Daoy (cell line): Measurements from ENCODE around the gene SND1. TPM values are rescaled to one million over a fixed set of nuclear protein-coding genes. Genes with fewer than 3 reads are reported as not detected.
"Not testable (repeated sequence)": the region's sequence is repeated elsewhere in the genome, so short reads cannot be mapped to it uniquely, and the experiment has no call there.

Source experiments
- DNase-seq: peaks from one replicate; pipeline ENCODE4 v3.0.0-alpha.2; 2015; ENCODE audit warnings: low read depth
- total RNA-seq: library from RNA; depleted of rRNA; stranded (reverse); fragments of >200 nt; shearing (Covaris generic); gene quantifications from 2 replicates; pipeline ENCODE4 v1.2.3, GENCODE V29; 2014

The SND1 gene
- total RNA-seq, 1 experiment from 2014 or later, result 229 TPM

DNA sequence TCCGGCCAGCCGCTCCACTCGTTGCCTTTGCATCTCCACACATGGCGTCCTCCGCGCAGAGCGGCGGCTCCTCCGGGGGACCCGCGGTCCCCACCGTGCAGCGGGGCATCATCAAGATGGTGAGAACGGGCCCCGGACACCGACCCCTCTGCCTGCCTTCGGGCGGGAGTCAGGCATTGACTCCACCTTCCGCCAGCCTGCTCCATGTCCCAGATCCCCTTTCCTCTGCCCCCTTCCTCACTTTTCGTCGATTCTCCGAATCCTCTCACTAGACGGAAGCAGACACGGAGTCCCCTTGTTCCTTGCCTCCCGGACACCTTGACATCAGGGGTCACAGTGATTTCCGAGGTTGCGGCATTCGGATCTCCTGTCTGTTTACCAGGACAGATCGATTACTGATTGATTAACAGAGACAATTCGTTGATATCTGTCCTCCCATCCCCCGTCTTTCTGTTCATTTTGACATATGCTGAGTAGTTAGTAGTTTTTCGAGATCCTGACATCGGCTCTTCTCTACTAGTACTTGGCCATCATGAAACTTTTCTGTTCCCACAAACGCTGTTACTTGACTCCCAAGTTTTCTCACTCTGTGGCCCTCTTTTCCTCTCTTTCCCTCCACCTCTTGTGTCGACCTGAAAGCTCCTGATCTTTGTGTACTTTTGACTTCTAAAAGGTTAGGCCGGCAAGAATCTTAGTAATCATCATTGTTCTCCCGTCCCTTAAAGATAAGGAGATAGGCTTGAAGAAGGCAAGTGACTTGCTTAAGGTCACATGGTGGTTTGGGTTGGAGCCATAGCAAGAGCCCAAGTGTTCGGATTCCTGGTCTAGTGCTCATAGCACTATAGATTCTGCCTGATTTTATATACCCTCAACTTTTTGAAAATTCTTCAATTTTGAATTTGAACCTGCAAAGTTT, 597 bp downstream of the SND1 start:
- peak; percentile 30 for DNase-seq

DNA sequence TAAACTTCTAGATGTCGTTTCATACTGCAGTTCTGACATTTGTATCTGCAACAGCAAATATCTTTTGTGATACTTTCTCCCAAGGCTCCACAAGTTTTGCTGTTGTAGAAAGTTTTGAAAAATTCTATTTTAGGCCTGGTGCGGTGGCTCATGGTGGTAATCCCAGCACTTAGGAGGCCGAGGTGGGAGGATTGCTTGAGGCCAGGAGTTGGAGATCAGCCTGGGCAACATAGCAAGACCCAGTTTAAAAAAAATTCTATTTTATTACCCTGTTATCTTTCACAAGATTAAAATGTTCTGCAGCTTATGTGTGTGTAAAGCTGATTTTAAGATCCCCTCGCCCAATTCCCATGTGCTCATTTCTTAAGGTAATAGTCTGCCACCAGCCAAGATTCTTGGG, 1.4 kb downstream of the SND1 start:
- DNase-seq, result no peak

DNA sequence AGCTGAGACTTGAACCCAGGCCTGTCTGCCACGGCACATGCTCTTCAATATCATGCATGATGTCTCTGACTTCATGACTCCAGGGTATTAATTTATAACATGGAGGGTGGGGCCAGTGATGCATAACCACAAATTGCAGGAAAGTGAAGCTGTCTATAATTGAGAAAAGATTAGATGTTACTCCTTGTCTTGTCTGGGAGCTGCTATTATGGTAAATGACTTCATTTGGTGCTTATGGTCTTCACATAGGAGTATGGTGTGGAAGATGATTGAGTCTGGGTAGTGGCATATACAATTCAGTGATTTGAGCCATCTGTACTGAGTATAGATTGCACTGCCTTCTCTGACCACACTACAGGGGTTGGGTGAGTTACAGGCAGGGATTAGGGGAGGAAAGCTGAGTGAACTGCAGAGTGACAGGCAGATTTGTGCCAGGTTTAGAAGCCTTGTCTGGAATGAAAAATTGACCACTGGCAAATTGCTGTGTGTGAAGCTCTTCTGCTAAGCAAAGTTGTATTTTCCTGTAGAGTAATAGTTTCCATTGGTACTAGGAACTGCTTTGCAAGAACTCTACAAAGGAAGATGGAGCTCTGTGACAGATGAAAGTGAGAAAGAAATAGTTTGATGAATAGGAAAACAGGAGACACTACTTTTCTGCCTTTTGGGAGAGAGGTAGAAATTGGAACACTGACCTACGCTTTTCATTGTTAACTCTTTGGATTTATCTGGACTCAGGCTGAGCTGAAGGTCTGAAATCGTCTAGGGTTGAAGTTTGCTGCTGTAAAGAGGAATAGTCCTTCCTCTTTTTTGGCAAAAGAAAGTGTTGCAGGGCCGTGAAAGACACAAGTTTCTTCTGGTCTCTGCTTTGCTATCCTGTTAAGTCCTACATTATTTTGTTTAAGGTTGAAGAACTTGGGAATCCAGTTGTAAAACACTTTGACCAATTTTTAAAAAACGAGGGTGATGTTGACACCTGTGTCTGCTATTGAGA, 2.7 kb downstream of the SND1 start:
- no peak for DNase-seq

DNA sequence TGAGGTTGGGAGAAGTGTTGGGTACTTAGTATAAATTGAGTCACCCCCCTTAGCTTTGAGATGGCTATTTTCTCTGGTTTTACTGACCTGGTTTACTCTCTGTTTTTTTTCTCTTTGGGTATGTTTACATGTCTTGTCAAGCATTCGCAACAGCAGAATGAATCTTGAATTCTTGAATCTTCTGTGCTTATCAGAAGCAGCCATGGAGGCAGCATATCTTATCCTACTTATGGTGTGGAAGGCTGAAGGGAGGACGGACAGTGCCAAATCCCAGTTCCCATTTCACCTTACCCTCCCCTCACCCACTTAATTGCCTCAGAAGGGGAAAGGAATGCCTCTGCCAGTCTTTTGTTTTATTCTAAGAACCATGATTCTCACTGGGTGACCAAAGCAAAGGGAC, 3.7 kb downstream of the SND1 start:
- no peak for DNase-seq

DNA sequence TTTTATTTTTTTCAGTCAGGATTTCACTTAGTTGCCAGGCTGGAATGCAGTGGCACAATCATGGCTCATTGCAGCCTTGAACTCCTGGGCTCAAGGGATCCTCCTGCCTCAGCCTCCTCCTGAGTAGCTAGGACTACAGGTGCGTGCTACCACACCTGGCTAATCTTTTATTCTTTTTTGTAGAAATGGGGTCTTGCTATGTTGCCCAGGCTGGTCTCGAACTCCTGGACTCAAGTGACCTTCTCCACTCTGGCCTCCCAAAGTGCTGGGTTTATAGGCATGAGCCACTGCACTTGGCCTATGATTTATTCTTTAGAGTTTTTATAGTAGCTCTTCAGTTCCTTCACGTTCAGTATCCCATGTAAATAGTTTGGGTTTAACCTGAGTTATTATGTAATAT, 5.5 kb downstream of the SND1 start:
- no peak for DNase-seq

DNA sequence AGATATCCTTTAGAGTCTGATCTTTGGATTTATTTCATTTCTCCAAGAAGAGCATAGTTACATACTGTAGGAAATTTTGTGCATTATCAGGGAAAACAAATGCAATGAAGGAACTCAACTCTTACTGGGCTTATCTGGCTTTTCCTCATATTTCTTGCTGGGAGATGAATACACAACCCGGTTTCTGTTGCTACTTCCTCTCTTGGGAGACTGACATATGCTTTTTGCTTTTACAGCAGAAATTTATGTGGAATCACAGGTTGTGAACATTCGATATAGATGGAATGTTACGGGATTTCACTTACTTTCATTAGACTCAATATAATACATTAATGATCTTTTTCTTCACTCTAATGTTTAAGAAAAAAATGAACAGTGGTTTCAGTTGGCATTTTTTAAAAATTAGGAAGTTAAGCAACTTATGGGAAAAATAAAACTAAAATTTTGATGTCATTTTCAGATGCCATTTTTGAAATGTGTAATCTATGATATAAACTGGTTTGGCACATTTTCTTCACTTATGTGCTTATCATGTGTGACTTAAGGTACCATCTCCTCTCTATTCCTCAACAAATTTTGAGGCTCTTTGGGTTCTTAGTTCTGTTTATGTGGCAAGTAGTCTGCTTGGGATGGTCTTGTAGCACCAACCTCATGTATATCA, 7.1 kb downstream of the SND1 start:
- no peak for DNase-seq

DNA sequence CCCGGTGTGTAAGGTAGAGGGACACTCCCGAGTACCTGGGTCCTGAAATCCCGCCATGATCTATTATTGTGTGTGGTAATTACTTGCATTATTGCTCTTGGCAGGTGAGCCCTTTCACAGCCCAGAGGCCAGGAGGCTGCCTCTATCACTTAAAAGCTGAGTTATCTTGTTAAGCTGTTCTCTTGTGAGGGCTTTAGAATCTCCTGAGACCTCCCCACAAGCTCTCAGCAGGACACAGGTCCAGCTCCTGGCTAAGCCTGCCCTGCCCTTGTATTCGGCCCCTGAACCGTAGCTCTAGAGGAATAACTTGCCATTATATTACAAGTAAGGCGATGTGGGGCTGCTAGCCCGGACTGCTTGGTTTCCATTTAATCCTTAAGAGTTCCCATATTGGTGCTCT, 13.9 kb downstream of the SND1 start:
- DNase-seq, result no peak

DNA sequence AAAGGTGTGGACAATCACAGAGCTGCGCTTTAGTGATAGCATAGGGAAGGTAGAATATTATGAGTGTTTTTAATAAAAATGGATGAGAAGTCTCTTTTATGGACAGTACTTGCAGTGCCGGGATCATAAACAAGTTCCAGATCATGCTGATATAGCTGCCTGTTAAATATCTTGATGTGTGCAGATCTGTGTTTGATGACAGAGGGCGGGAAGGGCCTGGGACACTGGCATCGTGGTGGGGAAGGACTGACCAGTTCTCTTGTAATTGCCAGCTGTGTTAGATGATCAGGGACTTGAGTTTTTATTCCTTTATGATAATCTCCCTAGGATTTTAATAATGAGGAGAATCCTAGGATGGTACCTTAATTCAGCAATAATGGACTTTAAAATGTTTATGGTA, 14.6 kb downstream of the SND1 start:
- DNase-seq, result no peak

DNA sequence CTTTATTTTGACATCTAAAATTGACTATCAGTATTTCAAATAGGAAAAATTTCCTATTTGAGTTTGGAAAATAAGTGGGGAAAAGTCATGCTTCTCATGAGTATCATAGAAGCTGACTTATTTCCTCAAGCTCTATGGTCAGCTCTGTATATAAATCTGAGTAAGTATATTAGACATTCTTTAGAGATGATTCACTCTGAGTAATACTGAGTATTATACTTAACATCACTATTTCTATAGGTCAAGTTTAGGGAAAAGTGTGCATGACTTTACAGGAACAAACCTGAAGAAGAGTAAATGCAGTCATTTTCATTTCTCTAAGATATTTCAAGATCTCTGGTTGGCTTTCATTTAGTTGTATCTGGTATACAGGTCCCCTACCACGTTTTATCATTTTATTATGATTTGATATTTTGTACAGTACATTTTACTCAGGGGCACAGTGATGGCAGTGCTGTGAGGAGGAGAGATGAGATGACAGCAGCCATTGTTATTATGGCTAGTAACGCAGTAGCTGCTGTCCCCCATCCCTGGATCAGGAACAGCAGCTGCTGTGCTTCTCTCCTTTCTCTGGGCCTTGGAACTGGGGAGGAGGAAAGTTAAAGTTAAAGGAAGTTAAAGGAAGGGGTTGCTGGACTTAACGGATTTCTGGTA, 15.2 kb downstream of the SND1 start:
- peak; percentile 31 for DNase-seq

DNA sequence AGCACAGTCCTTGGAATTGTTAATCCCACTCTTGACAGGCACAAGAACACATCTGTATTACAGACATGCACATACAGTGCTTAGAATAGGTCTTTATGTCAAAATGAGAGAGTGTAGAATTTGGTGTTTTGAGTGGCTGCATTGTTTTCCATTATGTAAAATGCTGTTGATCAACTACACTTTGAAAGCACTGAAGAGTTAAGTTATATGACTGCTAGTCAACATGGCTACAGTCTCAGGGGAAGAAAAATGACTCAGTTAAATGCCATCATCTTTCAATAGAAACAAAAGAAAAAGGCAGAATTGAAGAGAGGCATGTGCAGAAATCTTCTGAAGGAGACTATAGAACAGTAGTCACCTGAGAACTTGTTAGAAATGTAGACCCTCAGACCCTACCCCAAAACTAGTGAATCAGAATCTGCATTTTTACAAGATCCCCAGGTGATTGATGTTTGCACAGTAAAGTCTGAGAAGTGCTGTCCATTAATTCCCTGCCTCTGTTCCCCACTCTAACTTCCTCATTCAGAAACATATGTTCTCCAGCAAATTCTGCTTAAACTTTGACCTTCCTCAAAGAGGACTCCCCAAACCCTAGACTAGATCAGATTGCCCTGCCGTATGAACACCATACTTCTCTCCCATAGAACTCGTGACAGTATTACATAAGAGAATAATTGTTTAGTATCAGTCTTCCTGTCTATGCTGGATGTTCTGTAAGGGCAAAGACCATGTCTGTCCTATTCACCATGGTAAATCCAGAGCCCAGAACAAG, 16.0 kb downstream of the SND1 start:
- DNase-seq, result no peak

DNA sequence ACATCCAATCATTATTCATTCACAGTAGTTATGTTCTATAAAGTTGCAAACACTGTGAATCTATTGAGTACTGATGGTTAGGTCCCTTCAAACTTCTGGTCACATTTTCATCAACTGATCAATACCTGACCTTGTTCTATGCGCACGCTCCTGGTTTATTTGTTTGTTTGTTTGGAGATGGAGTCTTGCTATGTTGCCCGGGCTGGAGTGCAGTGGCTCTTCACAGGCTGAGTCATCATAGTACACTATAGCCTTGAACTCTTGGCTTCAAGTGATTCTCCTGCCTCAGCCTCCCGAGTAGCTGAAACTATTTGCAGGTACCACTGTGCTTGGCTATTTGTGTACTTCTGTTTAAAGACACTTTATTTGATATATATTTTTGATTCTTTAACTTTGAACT, 19.3 kb downstream of the SND1 start:
- DNase-seq, result no peak

DNA sequence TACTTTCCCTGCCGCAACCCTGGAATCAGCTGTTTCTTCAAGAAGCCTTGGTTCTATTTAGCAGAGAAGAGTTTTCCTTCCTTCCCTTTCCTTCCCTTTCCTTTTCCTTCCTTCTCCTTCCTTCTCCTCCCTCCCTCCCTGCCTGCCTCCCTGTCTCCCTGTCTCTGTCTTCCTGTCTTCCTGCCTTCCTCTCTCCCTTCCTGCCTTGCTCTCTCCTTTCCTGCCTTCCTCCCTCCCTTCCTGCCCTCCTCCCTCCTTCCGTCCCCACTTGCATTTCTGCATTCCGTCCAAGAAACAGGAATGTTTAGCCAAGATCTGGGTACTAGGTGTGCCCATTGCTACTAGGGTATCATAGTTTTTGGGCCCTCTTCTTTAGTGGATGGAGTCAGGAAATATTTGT, 21.9 kb downstream of the SND1 start:
- DNase-seq, result no peak

DNA sequence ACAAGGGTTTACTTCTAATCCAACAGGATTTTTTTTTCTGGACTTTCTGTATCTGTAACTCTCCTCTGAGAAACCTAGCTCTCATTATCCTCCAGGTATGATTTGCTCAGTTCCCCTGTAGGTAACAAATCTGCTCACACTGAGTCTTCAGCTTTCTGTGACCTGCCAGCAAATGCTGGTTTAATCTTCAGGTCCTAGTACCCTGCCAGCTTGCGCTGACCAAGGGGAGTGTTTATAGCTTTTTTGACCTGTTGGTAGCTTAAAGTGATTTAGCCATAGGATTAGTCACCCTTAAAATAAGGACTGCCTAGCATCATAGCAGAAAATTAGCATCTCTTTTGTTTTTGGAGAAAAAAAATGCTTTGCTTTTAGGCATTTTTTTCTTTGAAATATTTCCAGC, 22.4 kb downstream of the SND1 start:
- DNase-seq, result no peak

DNA sequence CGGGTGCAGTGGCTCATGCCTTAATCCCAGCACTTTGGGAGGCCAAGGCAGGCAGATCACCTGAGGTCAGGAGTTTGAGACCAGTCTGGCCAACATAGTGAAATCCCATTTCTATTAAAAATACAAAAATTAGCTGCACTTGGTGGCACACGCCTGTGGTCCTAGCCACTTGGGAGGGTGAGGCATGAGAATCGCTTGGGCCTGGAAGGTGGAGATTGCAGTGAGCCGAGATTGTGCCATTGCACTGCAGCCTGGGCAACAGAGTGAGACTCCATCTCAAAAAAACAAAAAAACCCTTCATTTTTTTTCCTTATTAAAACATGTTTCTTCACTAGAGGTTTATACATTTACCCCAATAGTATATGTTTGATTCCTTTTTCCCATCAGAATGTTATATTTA, 22.9 kb downstream of the SND1 start:
- not testable (repeated sequence) for DNase-seq

DNA sequence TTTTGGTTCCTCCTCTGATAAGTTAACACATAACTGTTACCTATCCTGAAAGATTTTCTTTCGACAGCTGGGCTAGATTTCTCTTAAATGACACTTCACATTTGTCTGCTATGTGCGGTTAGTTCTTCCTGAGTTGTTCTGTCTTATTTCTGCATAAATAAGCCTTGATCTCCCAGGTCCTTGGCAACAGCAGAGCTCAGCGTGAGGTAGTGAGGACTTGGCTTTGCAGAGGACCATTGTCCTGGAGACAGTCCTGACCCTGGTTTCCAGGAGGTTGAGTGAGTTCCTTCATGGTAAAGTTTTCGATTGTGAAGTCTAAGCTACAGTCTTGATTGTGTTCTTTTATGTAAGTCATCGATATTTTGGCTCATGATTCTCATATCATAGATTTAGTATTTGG, 23.7 kb downstream of the SND1 start:
- DNase-seq, result no peak

DNA sequence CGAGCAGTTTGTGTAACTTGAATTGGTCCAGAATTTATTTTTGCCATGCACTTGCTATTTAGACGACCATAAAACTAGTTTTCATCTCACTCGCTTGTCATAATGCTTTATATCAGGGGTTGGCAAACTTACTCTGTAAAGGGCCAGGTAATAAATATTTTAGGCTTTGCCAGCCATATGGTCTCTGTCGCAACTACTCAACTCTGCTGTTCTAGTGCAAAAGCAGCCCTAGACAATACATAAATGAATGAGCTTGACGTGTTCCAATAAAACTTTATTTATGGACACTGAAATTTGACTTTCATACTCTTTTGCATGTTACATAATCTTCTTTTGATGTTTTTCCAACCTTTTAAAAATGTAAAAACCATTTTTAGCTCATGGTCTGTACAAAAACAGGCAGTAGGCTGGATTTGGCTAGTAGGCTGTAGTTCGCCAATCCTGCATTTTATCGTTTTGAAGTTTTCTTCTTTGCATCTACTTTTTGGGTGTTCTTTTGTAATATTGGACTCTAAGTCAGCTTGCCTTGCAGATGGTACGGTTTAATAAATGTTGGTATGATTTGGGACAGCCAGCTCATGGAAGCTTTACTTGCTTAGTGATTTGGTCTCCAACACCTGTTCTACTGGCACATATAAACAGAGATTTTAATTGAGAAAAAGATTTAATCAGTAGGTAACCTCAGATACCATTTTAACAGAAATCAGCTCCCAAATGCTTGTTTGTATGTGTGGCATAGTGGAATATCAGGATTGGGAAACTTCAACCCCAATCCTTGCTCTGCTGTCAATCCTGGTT, 25.6 kb downstream of the SND1 start:
- no peak for DNase-seq

DNA sequence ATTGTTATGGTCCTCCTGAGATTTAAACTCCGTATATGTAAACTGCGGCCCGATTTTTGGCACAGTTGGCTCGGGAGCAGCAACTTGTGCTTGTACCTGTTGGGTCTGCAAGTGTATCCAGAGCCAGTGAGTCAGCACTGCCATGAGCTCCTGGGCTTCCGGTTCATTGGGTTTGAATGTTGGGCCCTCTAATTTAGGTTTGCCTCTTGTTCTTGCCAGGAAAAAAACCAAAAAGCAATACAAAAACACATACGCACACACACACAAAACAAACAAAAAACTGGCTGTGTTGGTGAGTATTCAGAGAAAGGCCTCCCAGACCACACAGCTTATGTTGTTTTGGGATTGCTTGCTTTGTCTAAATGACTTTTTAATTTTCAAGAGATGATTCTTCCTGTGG, 26.3 kb downstream of the SND1 start:
- peak; percentile 50 for DNase-seq

DNA sequence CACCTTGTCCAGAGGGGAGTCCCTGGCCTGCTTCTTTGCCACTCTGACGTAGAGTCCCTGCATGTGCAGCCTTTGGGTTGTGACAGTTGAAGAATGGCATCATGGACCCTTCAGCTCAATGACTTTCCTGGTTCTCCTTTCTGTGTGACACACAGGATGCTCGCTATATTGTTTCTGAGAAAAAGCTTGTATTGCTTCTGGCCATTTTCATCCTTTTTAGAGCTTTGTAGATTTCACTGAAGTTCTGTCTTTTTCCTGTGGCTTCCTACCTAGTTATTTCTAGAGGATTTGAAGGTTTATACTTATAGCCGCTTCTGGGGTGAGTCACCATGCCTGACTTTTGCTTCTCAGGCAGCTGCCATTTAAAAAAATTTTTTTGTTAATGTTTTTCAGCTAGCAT, 27.0 kb downstream of the SND1 start:
- peak; percentile 33 for DNase-seq

DNA sequence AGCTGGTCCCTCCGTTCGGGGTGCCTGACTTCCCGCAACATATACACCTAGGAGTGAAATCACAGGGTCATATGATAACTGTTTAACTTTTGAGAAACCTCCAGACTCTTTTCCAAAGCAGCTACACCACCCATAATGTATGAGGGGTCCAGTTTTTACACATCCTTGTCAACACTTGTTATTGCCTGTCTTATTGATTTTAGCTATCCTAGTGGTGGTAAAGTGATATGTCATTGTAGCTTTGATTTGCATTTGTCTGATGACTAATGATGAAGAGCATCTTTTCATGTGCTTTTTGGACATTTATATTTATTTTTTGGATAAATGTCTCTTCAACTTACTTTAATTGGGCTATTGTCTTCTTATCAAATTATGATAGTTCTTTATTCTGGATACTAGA, 29.0 kb downstream of the SND1 start:
- no peak for DNase-seq

DNA sequence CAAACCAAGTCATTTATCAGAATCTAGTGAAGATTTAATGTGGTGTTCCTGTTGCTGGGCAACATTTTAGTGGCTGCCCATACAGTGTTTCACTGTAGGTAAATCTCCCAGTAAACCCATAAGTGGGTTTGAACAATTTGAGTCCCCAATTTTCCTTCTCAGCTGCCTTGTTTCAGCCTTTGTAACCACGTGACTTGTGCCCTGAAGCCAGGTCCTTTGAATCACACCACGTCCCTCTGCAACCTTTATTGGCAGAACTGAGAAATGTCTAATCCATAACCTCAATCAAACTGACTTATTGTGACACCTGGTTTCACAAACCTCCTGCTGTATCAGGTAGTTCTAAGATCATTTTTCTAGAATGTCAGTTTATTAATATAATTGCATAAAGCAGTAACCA, 30.1 kb downstream of the SND1 start:
- DNase-seq, result no peak
